SH-SY5Y (cell line): ENCODE measurements around the gene FNIP2.

Source experiments
- GATA2 ChIP-seq: IDR thresholded peaks from 2 replicates; pipeline ENCODE4 v1.6.1; 2011; ENCODE audit warnings: mild to moderate bottlenecking, low read depth, low read length
- GATA3 ChIP-seq: IDR thresholded peaks from 2 replicates; pipeline ENCODE4 v1.6.1; 2011; ENCODE audit warnings: low read depth, mild to moderate bottlenecking, low read length, moderate library complexity

DNA sequence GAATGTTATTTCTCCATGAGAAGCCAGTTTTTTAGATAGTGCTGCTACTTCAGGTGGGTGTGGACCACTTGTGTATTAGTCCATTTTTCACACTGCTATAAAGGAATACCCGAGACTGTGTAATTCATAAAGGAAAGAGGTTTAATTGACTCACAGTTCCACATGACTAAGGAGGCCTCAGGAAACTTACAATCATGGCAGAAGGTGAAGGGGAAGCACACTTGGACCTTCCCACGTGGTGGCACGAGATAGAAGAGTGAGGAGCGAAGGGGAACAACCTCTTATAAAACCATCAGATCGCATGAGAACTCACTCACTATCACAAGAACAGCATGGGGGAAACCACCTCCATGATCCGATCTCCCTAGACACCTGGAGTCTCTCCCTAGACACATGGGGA lies 42.2 kb upstream of the FNIP2 start:
- TF ChIP-seq GATA2 (no peak), GATA3 (no peak)
